Esophagus muscularis mucosa (tissue), 4 donors: ENCODE data around the gene KCNQ1. TPM values are rescaled to one million over a fixed set of nuclear protein-coding genes. Genes with fewer than 3 reads are reported as not detected.

Experiments used
- DNase-seq: peaks from one replicate; pipeline ENCODE4 v3.0.0-alpha.2; 2017; ENCODE audit errors: extremely low spot score
- H3K27ac ChIP-seq, 4 donors: fragments of 200-600 bp; sonication (generic); replicated peaks in 1 of 4; 1 replicate in 3 of 4; 2 replicates in 1 of 4; pipeline ENCODE4 v1.5.1; 2016 to 2019; ENCODE audit warnings: mild to moderate bottlenecking in 1 of 4
- H3K27me3 ChIP-seq, 4 donors: fragments of 200-600 bp; sonication (generic); one replicate each; pipeline versions ENCODE4 v1.5.1 to v1.6.0; 2016 to 2019
- H3K36me3 ChIP-seq, 4 donors: fragments of 200-600 bp; sonication (generic); one replicate each; pipeline ENCODE4 v1.5.1; 2016 to 2019
- H3K4me1 ChIP-seq, 4 donors: fragments of 200-600 bp; sonication (generic); one replicate each; pipeline ENCODE4 v1.5.1; 2016 to 2019
- H3K4me3 ChIP-seq, 4 donors: fragments of 200-600 bp; sonication (generic); 1 replicate in 2 of 4; 2 replicates in 2 of 4; pipeline ENCODE4 v1.5.1; 2016 to 2019; ENCODE audit warnings: mild to moderate bottlenecking in 4 of 4, moderate library complexity in 1 of 4
- H3K9me3 ChIP-seq, 4 donors: fragments of 200-600 bp; sonication (generic); 1 replicate in 3 of 4; 2 replicates in 1 of 4; pipeline ENCODE4 v1.5.1; 2016 to 2019
- CTCF ChIP-seq, 3 experiments: fragments of 200-600 bp in 2 of 3; fragments of 450-650 bp in 1 of 3; sonication (generic) in 2 of 3; IDR thresholded peaks; one replicate each; pipeline ENCODE4 v1.5.1; 2017 to 2019; ENCODE audit warnings: antibody characterized with exemption in 3 of 3, mild to moderate bottlenecking in 2 of 3, moderate library complexity in 1 of 3
- EP300 ChIP-seq: sonication (generic); formaldehyde crosslinking; IDR thresholded peaks from one replicate; pipeline ENCODE4 v1.6.1; 2017; ENCODE audit warnings: antibody characterized with exemption
- POLR2A ChIP-seq: fragments of 450-650 bp; IDR thresholded peaks from one replicate; pipeline ENCODE4 v1.6.1; 2017; ENCODE audit warnings: antibody characterized with exemption, moderate library complexity, mild to moderate bottlenecking, low read depth
- POLR2AphosphoS5 ChIP-seq, 2 donors: sonication (generic); formaldehyde crosslinking; IDR thresholded peaks; one replicate each; pipeline ENCODE4 v1.6.1; 2017; ENCODE audit warnings: antibody characterized with exemption in 2 of 2
- WGBS: methylation state at CpG from one replicate; pipeline ENCODE4 v1.1.5; 2018; 5-methylcytosine and 5-hydroxymethylcytosine counted together
- intact Hi-C: fragments of 100-400 bp; cut with DNase I; formaldehyde crosslinking; loops from one replicate; pipeline ENCODE4 v1.15.1; 2023
- total RNA-seq, 4 donors: library from RNA; depleted of rRNA; stranded (reverse); fragments of >200 nt; gene quantifications; one replicate each; pipeline versions ENCODE4 v1.1.0 to v1.2.1, GENCODE V29; 2016

KCNQ1 gene
- total RNA-seq, 4 donors from 2014 or later: 2.1 to 5.9 (median 4.3) TPM

GRCh38 chr11:2536440-2536989 is 91.7 kb downstream of the KCNQ1 start:
- TF ChIP-seq EP300 (no peak), CTCF (IDR thresholded peaks at IDR 0.05) (no peak), POLR2AphosphoS5 (IDR thresholded peaks at IDR 0.05) (no peak), POLR2A (no peak)
- H3K4me3 ChIP-seq: no peak overlapping the region
- intact Hi-C loops: loop anchor here (10.0 kb wide), 3 partner anchors 232 to 342 kb away; partner anchors contain the start of genes C11orf21 and TSPAN32
- H3K36me3 ChIP-seq: no peaks in the 10 kb centered on the region
- WGBS: 93% methylated on average over 10 of the region's 19 CpGs
- no peaks in the 10 kb centered on the region for H3K27me3 ChIP-seq
- peaks cover 12 to 27% (median 18%) of the 10 kb centered on the region in 4 donors for H3K4me1 ChIP-seq
- DNase-seq: no peak
- no peaks in the 10 kb centered on the region for H3K9me3 ChIP-seq
- no peak overlapping the region for H3K27ac ChIP-seq

- peaks cover 12 to 20% (median 18%) of the 10 kb centered on the region in 4 donors for H3K4me1 ChIP-seq
- H3K27ac ChIP-seq: no peak overlapping the region
- H3K4me3 ChIP-seq: no peak overlapping the region
- TF ChIP-seq POLR2AphosphoS5 (IDR thresholded peaks at IDR 0.05) (no peak), CTCF (IDR thresholded peaks at IDR 0.05) (no peak), EP300 (no peak), POLR2A (no peak)
- H3K36me3 ChIP-seq: no peaks in the 10 kb centered on the region
- intact Hi-C loops: loop anchor here (10.0 kb wide), 3 partner anchors 232 to 342 kb away; partner anchors contain the start of genes C11orf21 and TSPAN32
- H3K27me3 ChIP-seq: no peaks in the 10 kb centered on the region
- no peaks in the 10 kb centered on the region for H3K9me3 ChIP-seq
- DNase-seq: no peak
- whole genome bisulfite sequencing: 90% methylated on average over 9 of the region's 9 CpGs
These were observed 92.3 kb downstream of the KCNQ1 start for GRCh38 chr11:2537010-2537705.

GRCh38 chr11:2537896-2538724 is 93.3 kb downstream of the KCNQ1 start:
- Histone ChIP-seq H3K27ac (no peak overlapping the region), H3K4me3 (no peak overlapping the region), H3K4me1 (peaks cover 9 to 13% (median 11%) of the 10 kb centered on the region in 4 donors), H3K27me3 (no peaks in the 10 kb centered on the region), H3K9me3 (no peaks in the 10 kb centered on the region), H3K36me3 (no peaks in the 10 kb centered on the region)
- intact Hi-C loops: loop anchor here (10.0 kb wide), 3 partner anchors 233 to 343 kb away; partner anchors contain the start of genes C11orf21 and TSPAN32
- WGBS: 82% methylated on average over 27 of the region's 27 CpGs
- no peak for TF ChIP-seq EP300
- no peak for TF ChIP-seq POLR2A
- no peak for TF ChIP-seq POLR2AphosphoS5 (IDR thresholded peaks at IDR 0.05)
- no peak for TF ChIP-seq CTCF (IDR thresholded peaks at IDR 0.05)
- DNase-seq: no peak

GRCh38 chr11:2538951-2539350 is 94.1 kb downstream of the KCNQ1 start:
- no peak overlapping the region for H3K27ac ChIP-seq
- no peak for TF ChIP-seq POLR2AphosphoS5 (IDR thresholded peaks at IDR 0.05)
- TF ChIP-seq POLR2A: no peak
- TF ChIP-seq CTCF (IDR thresholded peaks at IDR 0.05): no peak
- TF ChIP-seq EP300: no peak
- H3K36me3 ChIP-seq: no peaks in the 10 kb centered on the region
- no peaks in the 10 kb centered on the region for H3K9me3 ChIP-seq
- intact Hi-C loops: loop anchor here (10.0 kb wide), 3 partner anchors 234 to 344 kb away; partner anchors contain the start of genes C11orf21 and TSPAN32
- no peaks in the 10 kb centered on the region for H3K27me3 ChIP-seq
- no peak for DNase-seq
- H3K4me1 ChIP-seq: peaks cover 1 to 4% (median 2%) of the 10 kb centered on the region in 4 donors
- 83% methylated on average over 4 of the region's 12 CpGs for WGBS
- no peak overlapping the region for H3K4me3 ChIP-seq
